K562 (cell line): Measurements from ENCODE around the gene C4orf36. TPM values are rescaled to one million over a fixed set of nuclear protein-coding genes. Genes with fewer than 3 reads are reported as not detected.

Experiments
- ATAC-seq: fragments of 200-7000 bp; cut with Tn5 transposase; 3 replicates; pipeline ENCODE4 v1.9.1; 2020; ENCODE audit warnings: moderate library complexity
- BruUV-seq: library from RNA; stranded (reverse); fragments of 400-500 nt; replicated peaks from 2 replicates; lab custom pipeline; 2021; lab: Mats Ljungman, UMichigan
- CTCF ChIA-PET: fragments of 300-600 bp; formaldehyde crosslinking; extraction: SDS; loops from one replicate; lab custom pipeline; 2021; ENCODE audit warnings: low intra/inter-chr PET ratio; lab: Yijun Ruan, JAX
- POLR2A ChIA-PET: fragments of 300-600, 350-650 bp; sonication (Branson Sonifier 250); formaldehyde crosslinking; extraction: SDS; loops from one replicate; lab custom pipeline; 2021; ENCODE audit warnings: antibody characterized with exemption, inconsistent platforms; lab: Yijun Ruan, JAX
- DNase-seq, 4 experiments: peaks; one replicate each; pipeline versions ENCODE4 v3.0.0 to v3.0.0-alpha.2; 2011 to 2018; ENCODE audit warnings: low spot score in 3 of 4, mixed read lengths in 3 of 4; ENCODE audit errors: extremely low read depth in 1 of 4
- FAIRE-seq: peaks from 2 replicates; lab custom pipeline; 2011; peaks lifted over from hg19 to GRCh38; lab: Jason Lieb, UNC
- H2AFZ ChIP-seq: 2 replicates; pipeline ENCODE4 v1.6.0; 2011; ENCODE audit warnings: low read depth, low read length, control low read depth, inconsistent platforms
- H3K27ac ChIP-seq: fragments of 200-600 bp; 3 replicates; pipeline ENCODE4 v1.8.0; 2011; ENCODE audit warnings: low read depth, mild to moderate bottlenecking, control low read depth, inconsistent platforms, low read length, moderate library complexity, mixed read lengths; ENCODE audit errors: extremely low read depth
- H3K27me3 ChIP-seq, 2 experiments: fragments of 300-600 bp in 1 of 2; 2 replicates in 1 of 2; 3 replicates in 1 of 2; pipeline versions ENCODE4 v1.6.0 to v1.8.0; 2011; ENCODE audit warnings: inconsistent platforms in 2 of 2, low read length in 2 of 2, mild to moderate bottlenecking in 1 of 2, mixed read lengths in 1 of 2, moderate library complexity in 1 of 2; ENCODE audit not compliant: control insufficient read depth in 2 of 2, insufficient read depth in 2 of 2
- H3K36me3 ChIP-seq: fragments of 300-600 bp; 3 replicates; pipeline ENCODE4 v1.8.0; 2011; ENCODE audit warnings: mild to moderate bottlenecking, low read length, inconsistent platforms; ENCODE audit not compliant: control insufficient read depth, insufficient read depth
- H3K4me1 ChIP-seq, 2 experiments: fragments of 200-600 bp in 1 of 2; replicated peaks in 1 of 2; 2 replicates in 1 of 2; 3 replicates in 1 of 2; pipeline versions ENCODE4 v1.5.1 to v1.8.0; 2011; ENCODE audit warnings: inconsistent platforms in 2 of 2, low read length in 2 of 2, mild to moderate bottlenecking in 1 of 2, mixed read lengths in 1 of 2, moderate library complexity in 1 of 2; ENCODE audit not compliant: control insufficient read depth in 2 of 2, insufficient read depth in 2 of 2
- H3K4me2 ChIP-seq: 2 replicates; pipeline ENCODE4 v1.6.1; 2011; ENCODE audit warnings: low read length, control low read depth, inconsistent platforms, mixed read lengths; ENCODE audit not compliant: insufficient read depth
- H3K4me3 ChIP-seq: fragments of 200-600 bp; sonication (generic), shearing (Covaris generic); 2 replicates; pipeline ENCODE4 v1.5.1; 2016; ENCODE audit warnings: control low read depth, inconsistent platforms
- H3K79me2 ChIP-seq: fragments of 200-600 bp; 3 replicates; pipeline ENCODE4 v1.8.0; 2011; ENCODE audit warnings: low read length, inconsistent platforms; ENCODE audit not compliant: control insufficient read depth, insufficient read depth
- H3K9ac ChIP-seq, 2 experiments: 2 replicates each; pipeline versions ENCODE4 v1.6.0 to v1.6.1; 2011; ENCODE audit warnings: low read depth in 2 of 2, low read length in 2 of 2, control low read depth in 1 of 2, inconsistent platforms in 1 of 2, mild to moderate bottlenecking in 1 of 2, mixed read lengths in 1 of 2; ENCODE audit not compliant: insufficient read depth in 1 of 2
- H3K9me1 ChIP-seq: one replicate; pipeline ENCODE4 v1.6.0; 2011; ENCODE audit warnings: inconsistent platforms, mild to moderate bottlenecking, low read length, moderate library complexity; ENCODE audit not compliant: control insufficient read depth, insufficient read depth
- H3K9me3 ChIP-seq: replicated peaks from 2 replicates; pipeline ENCODE4 v1.5.1; 2011; ENCODE audit warnings: low read depth, low read length, inconsistent platforms; ENCODE audit not compliant: control insufficient read depth, insufficient read depth
- H4K20me1 ChIP-seq: replicated peaks from 2 replicates; pipeline ENCODE4 v1.6.1; 2011; ENCODE audit warnings: low read length, inconsistent platforms, mixed read lengths; ENCODE audit not compliant: control insufficient read depth, insufficient read depth
- CREM ChIP-seq: IDR thresholded peaks from 2 replicates; pipeline ENCODE4 v1.6.1; 2014; ENCODE audit warnings: antibody characterized with exemption, low read depth
- CSDE1 ChIP-seq, 2 experiments: fragments of 450-650 bp; IDR thresholded peaks; 2 replicates each; pipeline ENCODE4 v1.6.1; 2016; ENCODE audit warnings: mild to moderate bottlenecking in 1 of 2
- DDX20 ChIP-seq: fragments of 450-650 bp; IDR thresholded peaks from 2 replicates; pipeline ENCODE4 v1.6.1; 2016; ENCODE audit warnings: missing genetic modification characterization, low read depth, mild to moderate bottlenecking, missing compliant biosample characterization, moderate library complexity
- EHMT2 ChIP-seq: fragments of 450-650 bp; IDR thresholded peaks from 2 replicates; pipeline ENCODE4 v1.6.1; 2018; ENCODE audit warnings: antibody characterized with exemption
- FOXJ3 ChIP-seq: sonication (generic); formaldehyde crosslinking; IDR thresholded peaks from 2 replicates; pipeline ENCODE4 v1.4.0; 2020; ENCODE audit warnings: mild to moderate bottlenecking, missing genetic modification reagents
- ILF3 ChIP-seq: fragments of 450-650 bp; IDR thresholded peaks from 2 replicates; pipeline ENCODE4 v1.6.1; 2018; ENCODE audit warnings: antibody characterized with exemption, mild to moderate bottlenecking, moderate library complexity, borderline replicate concordance
- KDM1A ChIP-seq, 2 experiments: fragments of 450-650 bp; IDR thresholded peaks; 2 replicates each; pipeline ENCODE4 v1.6.1; 2016; ENCODE audit warnings: mild to moderate bottlenecking in 2 of 2
- MXI1 ChIP-seq: IDR thresholded peaks from 2 replicates; pipeline ENCODE4 v1.6.1; 2011; ENCODE audit warnings: low read depth, mild to moderate bottlenecking, improper control_type of control experiment, low read length
- NEUROD1 ChIP-seq: fragments of 150-350 bp; IDR thresholded peaks from 2 replicates; pipeline ENCODE4 v1.6.1; 2014; ENCODE audit warnings: borderline replicate concordance, low read length, low read depth; ENCODE audit not compliant: partially characterized antibody
- POU5F1 ChIP-seq: fragments of 150-350 bp; IDR thresholded peaks from 2 replicates; pipeline ENCODE4 v1.6.1; 2014; ENCODE audit warnings: borderline replicate concordance, low read length, low read depth, mild to moderate bottlenecking; ENCODE audit not compliant: partially characterized antibody
- RAD51 ChIP-seq: fragments of 450-650 bp; IDR thresholded peaks from 2 replicates; pipeline ENCODE4 v1.7.1; 2016; ENCODE audit warnings: low read depth, mild to moderate bottlenecking, borderline replicate concordance
- SREBF1 ChIP-seq: fragments of 150-350 bp; IDR thresholded peaks from 2 replicates; pipeline ENCODE4 v1.6.1; 2014; ENCODE audit warnings: antibody characterized with exemption, low read depth, low read length, borderline replicate concordance
- ZNF212 ChIP-seq: fragments of 450-650 bp; formaldehyde crosslinking; IDR thresholded peaks from 2 replicates; pipeline ENCODE4 v1.4.0; 2020; ENCODE audit warnings: mild to moderate bottlenecking
- ZNF436 ChIP-seq: fragments of 250-450, 450-650 bp; sonication (Bioruptor Pico); formaldehyde crosslinking; IDR thresholded peaks from 2 replicates; pipeline ENCODE4 v1.7.0; 2020; ENCODE audit warnings: mild to moderate bottlenecking
- ZNF830 ChIP-seq: fragments of 250-450 bp; sonication (Bioruptor Pico); IDR thresholded peaks from 2 replicates; pipeline ENCODE4 v1.5.0; 2021; ENCODE audit warnings: mild to moderate bottlenecking
- WGBS: fragments of 100-300 bp; shearing (Covaris generic); methylation state at CpG from one replicate; pipeline ENCODE4 v1.1.6; 2016; ENCODE audit warnings: low coverage, mixed read lengths; ENCODE audit not compliant: insufficient coverage; ENCODE audit errors: missing lambda C conversion rate; 5-methylcytosine and 5-hydroxymethylcytosine counted together
- in situ Hi-C: fragments of 300-500 bp; cut with MboI; formaldehyde crosslinking; loops from 4 replicates; pipeline ENCODE4 v1.15.0; 2018; ENCODE audit warnings: inconsistent platforms, mixed read lengths
- intact Hi-C: fragments of 100-400 bp; cut with micrococcal nuclease; formaldehyde crosslinking; loops from 2 replicates; pipeline ENCODE4 v1.14.2; 2022
- polyA plus RNA-seq, 8 experiments: library from polyadenylated mRNA; depleted of rRNA in 4 of 8; stranded (reverse) in 5 of 8; unstranded in 3 of 8; fragments of >200 nt; fragmentation: Nextera tagmentation in 2 of 8; fragmentation: Illumina TruSeq in 1 of 8; extraction: Ambion mirVana in 2 of 8; extraction: Trizol in 1 of 8; gene quantifications; 2 replicates each; pipeline versions ENCODE4 v1.2.1 to v1.2.3, GENCODE V29; 2011 to 2014; ENCODE audit warnings: inconsistent platforms in 1 of 8, missing spikeins in 1 of 8
- total RNA-seq, 7 experiments: library from RNA; depleted of rRNA in 6 of 7; stranded (reverse); fragments of >200 nt in 6 of 7; fragmentation: Illumina TruSeq in 2 of 7; extraction: Trizol in 2 of 7; gene quantifications; 2 replicates each; pipeline versions ENCODE4 v1.2.1 to v1.2.3, GENCODE V29; 2011 to 2021; ENCODE audit warnings: low replicate concordance in 1 of 7
- TF ChIP-seq, protein P1 (sequence below): fragments of 250-450 bp; sonication (Bioruptor Pico); IDR thresholded peaks from 2 replicates; pipeline ENCODE4 v1.6.1; 2021; ENCODE audit warnings: mild to moderate bottlenecking
- TF ChIP-seq, protein P2 (sequence below): conservative IDR thresholded peaks from 2 replicates; pipeline ENCODE4 v1.6.1; 2011; ENCODE audit warnings: low read depth, mild to moderate bottlenecking, low read length; ENCODE audit not compliant: control insufficient read depth

The C4orf36 gene
- total and polyA plus RNA-seq, 9 of the 15 experiments (the other 6 are each of a cell fraction or from before 2014, with no cell fraction given): 0.14 to 0.45 (median 0.20) TPM; not detected in 5

DNA sequence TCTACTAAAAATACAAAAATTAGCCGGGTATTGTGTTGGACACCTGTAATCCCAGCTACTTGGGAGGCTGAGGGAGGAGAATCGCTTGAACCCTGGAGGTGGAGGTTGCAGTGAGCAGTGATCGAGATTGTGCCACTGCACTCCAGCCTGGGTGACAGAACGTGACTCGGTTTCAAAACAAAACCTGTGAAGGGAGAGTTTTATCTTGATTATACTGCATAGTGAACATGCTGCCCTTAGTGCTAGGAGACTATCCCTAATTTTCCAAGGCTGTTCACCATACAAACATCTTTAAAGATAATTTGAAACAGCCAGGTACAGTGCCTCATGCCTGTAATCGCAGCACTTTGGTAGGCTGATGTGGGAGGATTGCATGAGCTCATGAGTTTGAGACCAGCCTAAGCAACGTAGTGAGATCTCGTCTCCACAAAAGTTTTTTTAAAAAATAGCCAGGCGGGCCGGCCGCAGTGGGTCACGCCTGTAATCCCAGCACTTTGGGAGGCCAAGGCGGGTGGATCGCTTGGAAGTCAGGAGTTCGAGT, 48.8 kb upstream of the C4orf36 start:
- Histone ChIP-seq H4K20me1 (no peaks in the 10 kb centered on the region; the same call in 1 of the 2 replicates), H3K27me3 (no peaks in the 10 kb centered on the region), H3K36me3 (0 out of 3 replicates have a peak, but pooled peaks cover 4% of the 10 kb centered on the region), H3K27ac (peak overlapping the region; percentile 67), H3K79me2 (peaks cover 95% of the 10 kb centered on the region), H3K4me2 (peak overlapping the region; percentile 61), H3K9me3 (no peaks in the 10 kb centered on the region), H3K4me1 (peaks cover 16 to 47% of the 10 kb centered on the region in 2 experiments), H2AFZ (0 out of 2 replicates have a peak overlapping the region, but pooled peaks have one; percentile 47), H3K9me1 (no peaks in the 10 kb centered on the region), H3K4me3 (no peak overlapping the region), H3K9ac (peak overlapping the region; percentile 25 to 67; a peak in 1 of 4 replicates)
- ChIA-PET CTCF (no interaction called here), POLR2A (interaction anchor here (1.0 to 3.6 kb wide), 4 partner anchors 10 to 65 kb away, joined by 3 to 21 read pairs (median 4); no protein-coding TSS in a partner anchor)
- in situ Hi-C loops: no loop called here
- peak; percentile 12 for ATAC-seq
- DNase-seq: peak in 1 of 4 experiments; percentile 52
- intact Hi-C loops: no loop called here
- WGBS: 17% methylated on average over 15 of the region's 15 CpGs
- BruUV-seq: no TSS peak
- FAIRE-seq: no peak
- TF ChIP-seq, protein P1, sequence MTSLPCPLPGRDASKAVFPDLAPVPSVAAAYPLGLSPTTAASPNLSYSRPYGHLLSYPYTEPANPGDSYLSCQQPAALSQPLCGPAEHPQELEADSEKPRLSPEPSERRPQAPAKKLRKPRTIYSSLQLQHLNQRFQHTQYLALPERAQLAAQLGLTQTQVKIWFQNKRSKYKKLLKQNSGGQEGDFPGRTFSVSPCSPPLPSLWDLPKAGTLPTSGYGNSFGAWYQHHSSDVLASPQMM (CRISPR knock-in tag): no peak
- TF ChIP-seq SREBF1 (no peak), MXI1 (no peak), ZNF436 (CRISPR knock-in tag) (no peak), RAD51 (no peak), POU5F1 (no peak), ZNF830 (CRISPR knock-in tag) (no peak), EHMT2 (no peak), CREM (peak; percentile 52), DDX20 (no peak), FOXJ3 (CRISPR knock-in tag) (no peak), ILF3 (no peak), CSDE1 (IDR thresholded peaks at IDR 0.05) (no peak), ZNF212 (CRISPR knock-in tag) (no peak), KDM1A (IDR thresholded peaks at IDR 0.05) (0 out of 4 replicates have a peak, but pooled peaks of 1 of the 2 experiments have one; percentile 18), NEUROD1 (no peak)
- TF ChIP-seq, protein P2, sequence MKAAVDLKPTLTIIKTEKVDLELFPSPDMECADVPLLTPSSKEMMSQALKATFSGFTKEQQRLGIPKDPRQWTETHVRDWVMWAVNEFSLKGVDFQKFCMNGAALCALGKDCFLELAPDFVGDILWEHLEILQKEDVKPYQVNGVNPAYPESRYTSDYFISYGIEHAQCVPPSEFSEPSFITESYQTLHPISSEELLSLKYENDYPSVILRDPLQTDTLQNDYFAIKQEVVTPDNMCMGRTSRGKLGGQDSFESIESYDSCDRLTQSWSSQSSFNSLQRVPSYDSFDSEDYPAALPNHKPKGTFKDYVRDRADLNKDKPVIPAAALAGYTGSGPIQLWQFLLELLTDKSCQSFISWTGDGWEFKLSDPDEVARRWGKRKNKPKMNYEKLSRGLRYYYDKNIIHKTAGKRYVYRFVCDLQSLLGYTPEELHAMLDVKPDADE: no peak
